HCT116 (cell line): ENCODE measurements around the gene SNRNP70. TPM values are rescaled to one million over a fixed set of nuclear protein-coding genes. Genes with fewer than 3 reads are reported as not detected.

Experiments
- ATAC-seq: fragments of 200-7000 bp; cut with Tn5 transposase; 2 replicates; pipeline ENCODE4 v1.9.1; 2020; ENCODE audit warnings: mild to moderate bottlenecking, moderate library complexity
- BruUV-seq: library from RNA; stranded (reverse); fragments of 400-500 nt; replicated peaks from 2 replicates; lab custom pipeline; 2021; lab: Mats Ljungman, UMichigan
- CTCF ChIA-PET: fragments of 300-600 bp; sonication (Branson Sonifier 250); formaldehyde crosslinking; loops from one replicate; lab custom pipeline; 2021; ENCODE audit warnings: antibody characterized with exemption; lab: Charles Lee
- POLR2A ChIA-PET: fragments of 300-600, 350-600 bp; sonication (Branson Sonifier 250); formaldehyde crosslinking; loops from one replicate; lab custom pipeline; 2021; ENCODE audit warnings: antibody characterized with exemption; lab: Charles Lee
- RAD21 ChIA-PET, 2 experiments: fragments of 300-600 bp; sonication (Branson Sonifier 250); formaldehyde crosslinking; loops; one replicate each; lab custom pipeline; 2023; ENCODE audit warnings: low total read pairs in 2 of 2; ENCODE audit not compliant: uncharacterized antibody in 2 of 2, unreplicated experiment in 2 of 2, low non-redundant PET in 1 of 2; lab: Charles Lee
- DNase-seq: peaks from one replicate; pipeline ENCODE4 v3.0.0-alpha.2; 2010; ENCODE audit warnings: low read depth, low spot score
- H2AFZ ChIP-seq: fragments of 200-600 bp; shearing (Covaris generic), sonication (generic); 2 replicates; pipeline ENCODE4 v1.6.1; 2017; ENCODE audit warnings: low read depth, mixed run types, mixed read lengths, antibody characterized with exemption, low read length; ENCODE audit not compliant: poor library complexity, severe bottlenecking
- H3K27ac ChIP-seq: 2 replicates; pipeline ENCODE4 v1.5.1; 2012; ENCODE audit warnings: low read depth, low read length
- H3K27me3 ChIP-seq: fragments of 200-600 bp; sonication (generic); 2 replicates; pipeline ENCODE4 v1.6.1; 2016; ENCODE audit warnings: mixed run types, low read length, mixed read lengths; ENCODE audit not compliant: insufficient read depth
- H3K36me3 ChIP-seq, 2 experiments: fragments of 200-500 bp in 1 of 2; fragments of 200-600 bp in 1 of 2; sonication (Bioruptor generic) in 1 of 2; sonication (generic) in 1 of 2; 2 replicates each; pipeline versions ENCODE4 v1.5.1 to v1.6.1; 2014 to 2016; ENCODE audit warnings: low read length in 2 of 2, inconsistent platforms in 1 of 2, mixed read lengths in 1 of 2, mixed run types in 1 of 2; ENCODE audit not compliant: insufficient read depth in 2 of 2, control insufficient read depth in 1 of 2
- H3K4me1 ChIP-seq, 2 experiments: fragments of 200-600 bp in 1 of 2; sonication (generic) in 1 of 2; 2 replicates each; pipeline versions ENCODE4 v1.5.1 to v1.6.1; 2012 to 2017; ENCODE audit warnings: low read length in 2 of 2, inconsistent platforms in 1 of 2, mild to moderate bottlenecking in 1 of 2, mixed read lengths in 1 of 2, mixed run types in 1 of 2, moderate library complexity in 1 of 2; ENCODE audit not compliant: insufficient read depth in 2 of 2, control insufficient read depth in 1 of 2
- H3K4me2 ChIP-seq: fragments of 200-600 bp; sonication (generic); 2 replicates; pipeline ENCODE4 v1.6.1; 2017; ENCODE audit warnings: mixed run types, low read length, mixed read lengths
- H3K4me3 ChIP-seq, 2 experiments: fragments of 200-600 bp in 1 of 2; sonication (generic) in 1 of 2; replicated peaks in 1 of 2; 2 replicates each; pipeline ENCODE4 v1.5.1; 2011 to 2016; ENCODE audit warnings: low read length in 2 of 2, control low read depth in 1 of 2, low read depth in 1 of 2, mild to moderate bottlenecking in 1 of 2, mixed read lengths in 1 of 2, mixed run types in 1 of 2
- H3K79me2 ChIP-seq: fragments of 200-600 bp; sonication (generic); 2 replicates; pipeline ENCODE4 v1.6.1; 2017; ENCODE audit warnings: mild to moderate bottlenecking, mixed run types, low read length, moderate library complexity, mixed read lengths; ENCODE audit not compliant: insufficient read depth
- H3K9ac ChIP-seq: fragments of 200-600 bp; sonication (generic); 2 replicates; pipeline ENCODE4 v1.6.1; 2016; ENCODE audit warnings: low read length, mixed read lengths
- H3K9me2 ChIP-seq: fragments of 200-600 bp; sonication (generic), shearing (Covaris generic); 2 replicates; pipeline ENCODE4 v1.6.1; 2017; ENCODE audit warnings: mixed run types, mild to moderate bottlenecking, moderate library complexity; ENCODE audit not compliant: insufficient read depth
- H3K9me3 ChIP-seq, 2 experiments: fragments of 200-500 bp in 1 of 2; fragments of 200-600 bp in 1 of 2; sonication (Bioruptor generic) in 1 of 2; sonication (generic) in 1 of 2; 2 replicates each; pipeline ENCODE4 v1.6.1; 2014 to 2017; ENCODE audit warnings: low read length in 2 of 2, mixed read lengths in 2 of 2, inconsistent platforms in 1 of 2, low read depth in 1 of 2, mild to moderate bottlenecking in 1 of 2, mixed run types in 1 of 2, moderate library complexity in 1 of 2; ENCODE audit not compliant: control insufficient read depth in 1 of 2, insufficient read depth in 1 of 2
- H4K20me1 ChIP-seq: fragments of 200-600 bp; sonication (generic), shearing (Covaris generic); 2 replicates; pipeline ENCODE4 v1.6.1; 2017; ENCODE audit warnings: mixed run types, mild to moderate bottlenecking, moderate library complexity; ENCODE audit not compliant: insufficient read depth
- CBX3 ChIP-seq: IDR thresholded peaks from 2 replicates; pipeline ENCODE4 v1.6.1; 2012; ENCODE audit warnings: low read depth
- CEBPB ChIP-seq: IDR thresholded peaks from 2 replicates; pipeline ENCODE4 v1.6.1; 2012; ENCODE audit warnings: low read depth
- EGR1 ChIP-seq: IDR thresholded peaks from 2 replicates; pipeline ENCODE4 v1.6.1; 2012; ENCODE audit warnings: low read depth
- EZH2phosphoT487 ChIP-seq: fragments of 200-600 bp; IDR thresholded peaks from 2 replicates; pipeline ENCODE4 v1.6.1; 2018; ENCODE audit warnings: antibody characterized with exemption, borderline replicate concordance
- FOSL1 ChIP-seq: IDR thresholded peaks from 2 replicates; pipeline ENCODE4 v1.6.1; 2012; ENCODE audit warnings: low read depth
- JUND ChIP-seq: IDR thresholded peaks from 2 replicates; pipeline ENCODE4 v1.6.1; 2012
- POLR2A ChIP-seq: IDR thresholded peaks from 2 replicates; pipeline ENCODE4 v1.7.0; 2011; ENCODE audit warnings: borderline replicate concordance; ENCODE audit not compliant: insufficient read depth, insufficient read length; ENCODE audit errors: extremely low read depth
- POLR2AphosphoS5 ChIP-seq: IDR thresholded peaks from 2 replicates; pipeline ENCODE4 v1.6.1; 2011; ENCODE audit warnings: mild to moderate bottlenecking, low read depth, low read length, moderate library complexity
- RAD21 ChIP-seq: IDR thresholded peaks from 2 replicates; pipeline ENCODE4 v1.6.1; 2012; ENCODE audit warnings: low read depth, mild to moderate bottlenecking
- SIN3A ChIP-seq: IDR thresholded peaks from 2 replicates; pipeline ENCODE4 v1.6.1; 2012; ENCODE audit warnings: low read depth
- SRF ChIP-seq: IDR thresholded peaks from 2 replicates; pipeline ENCODE4 v1.6.1; 2012; ENCODE audit warnings: low read depth
- TCF7L2 ChIP-seq: IDR thresholded peaks from 2 replicates; pipeline ENCODE4 v1.7.0; 2011; ENCODE audit warnings: borderline replicate concordance, inconsistent platforms; ENCODE audit not compliant: insufficient read depth, insufficient read length; ENCODE audit errors: extremely low read depth
- YY1 ChIP-seq: IDR thresholded peaks from 2 replicates; pipeline ENCODE4 v1.6.1; 2011; ENCODE audit warnings: low read length, low read depth, moderate library complexity, mild to moderate bottlenecking; ENCODE audit not compliant: insufficient replicate concordance; ENCODE audit errors: extremely low read depth
- ZFX ChIP-seq: fragments of 450-650 bp; IDR thresholded peaks from 2 replicates; pipeline ENCODE4 v1.6.1; 2017
- ZNF274 ChIP-seq: fragments of 200-500 bp; sonication (Bioruptor generic); IDR thresholded peaks from 2 replicates; pipeline ENCODE4 v1.6.1; 2014; ENCODE audit warnings: mild to moderate bottlenecking, low read depth, low read length, inconsistent platforms
- intact Hi-C: fragments of 100-400 bp; cut with micrococcal nuclease; formaldehyde crosslinking; loops from 2 replicates; pipeline ENCODE4 v1.10.0; 2022
- total RNA-seq: library from RNA; stranded (reverse); gene quantifications from one replicate; pipeline ENCODE4 v1.2.1, GENCODE V29; 2021; ENCODE audit not compliant: unreplicated experiment
- TF ChIP-seq, protein P1 (sequence below), 3 experiments: fragments of 200-600 bp in 1 of 3; sonication (generic) in 1 of 3; IDR thresholded peaks in 2 of 3; conservative IDR thresholded peaks in 1 of 3; 2 replicates each; pipeline ENCODE4 v1.5.1; 2012 to 2017; ENCODE audit warnings: low read depth in 2 of 3, low read length in 2 of 3, antibody characterized with exemption in 1 of 3, borderline replicate concordance in 1 of 3, control low read depth in 1 of 3, mild to moderate bottlenecking in 1 of 3, mixed read lengths in 1 of 3, mixed run types in 1 of 3, moderate library complexity in 1 of 3; ENCODE audit not compliant: insufficient read depth in 1 of 3
- TF ChIP-seq, protein P2 (sequence below): IDR thresholded peaks from 2 replicates; pipeline ENCODE4 v1.6.1; 2012
- TF ChIP-seq, protein P3 (sequence below): IDR thresholded peaks from 2 replicates; pipeline ENCODE4 v1.6.1; 2012; ENCODE audit warnings: low read depth
- TF ChIP-seq, protein P4 (sequence below): IDR thresholded peaks from 2 replicates; pipeline ENCODE4 v1.6.1; 2012

Gene SNRNP70
- total RNA-seq, 1 experiment from 2014 or later: 236 TPM

DNA sequence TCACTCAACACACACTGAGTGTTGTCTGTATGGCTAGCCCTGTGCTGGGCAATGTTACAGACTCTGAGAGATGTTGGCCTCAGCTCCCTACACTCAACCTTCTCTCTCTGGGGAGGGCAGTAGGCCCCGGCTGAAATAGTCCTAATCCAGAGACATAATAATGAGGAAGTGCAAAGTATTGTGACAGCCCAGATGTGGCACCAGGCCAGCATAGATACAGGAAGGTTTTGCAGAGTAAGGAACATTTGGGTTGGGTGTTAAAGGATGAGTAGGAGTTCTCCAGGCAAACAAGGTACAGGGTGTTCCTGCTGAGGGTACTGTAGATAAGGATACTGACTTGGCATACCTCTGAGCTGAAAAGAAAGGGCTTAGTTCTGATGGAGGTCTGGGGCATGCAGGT lies 31.3 kb downstream of the SNRNP70 start:
- ChIA-PET POLR2A (interaction anchor here (0.9 to 1.4 kb wide), 3 partner anchors 11 to 34 kb away, joined by 3 to 4 read pairs (median 4); no protein-coding TSS in a partner anchor), CTCF (interaction anchor here (1.7 to 2.2 kb wide), 2 partner anchors 10 to 19 kb away, joined by 6 to 8 read pairs; no protein-coding TSS in a partner anchor)

More for the DNA sequence above, 31.3 kb downstream of the SNRNP70 start:
- no peak overlapping the region for H3K4me2 ChIP-seq
- no peak for ATAC-seq
- BruUV-seq: no TSS peak
- no peaks in the 10 kb centered on the region for H3K27me3 ChIP-seq
- no peak overlapping the region for H2AFZ ChIP-seq
- no peak overlapping the region for H3K9ac ChIP-seq
- H3K27ac ChIP-seq: no peak overlapping the region; the same call in 1 of the 2 replicates
- H3K9me2 ChIP-seq: no peaks in the 10 kb centered on the region
- TF ChIP-seq ZFX (no peak), SIN3A (no peak), POLR2AphosphoS5 (no peak), CEBPB (no peak), RAD21 (no peak), EZH2phosphoT487 (no peak), ZNF274 (no peak), EGR1 (no peak), YY1 (no peak), JUND (no peak), FOSL1 (no peak), CBX3 (no peak), TCF7L2 (no peak), SRF (no peak), POLR2A (no peak)
- TF ChIP-seq, protein P1, sequence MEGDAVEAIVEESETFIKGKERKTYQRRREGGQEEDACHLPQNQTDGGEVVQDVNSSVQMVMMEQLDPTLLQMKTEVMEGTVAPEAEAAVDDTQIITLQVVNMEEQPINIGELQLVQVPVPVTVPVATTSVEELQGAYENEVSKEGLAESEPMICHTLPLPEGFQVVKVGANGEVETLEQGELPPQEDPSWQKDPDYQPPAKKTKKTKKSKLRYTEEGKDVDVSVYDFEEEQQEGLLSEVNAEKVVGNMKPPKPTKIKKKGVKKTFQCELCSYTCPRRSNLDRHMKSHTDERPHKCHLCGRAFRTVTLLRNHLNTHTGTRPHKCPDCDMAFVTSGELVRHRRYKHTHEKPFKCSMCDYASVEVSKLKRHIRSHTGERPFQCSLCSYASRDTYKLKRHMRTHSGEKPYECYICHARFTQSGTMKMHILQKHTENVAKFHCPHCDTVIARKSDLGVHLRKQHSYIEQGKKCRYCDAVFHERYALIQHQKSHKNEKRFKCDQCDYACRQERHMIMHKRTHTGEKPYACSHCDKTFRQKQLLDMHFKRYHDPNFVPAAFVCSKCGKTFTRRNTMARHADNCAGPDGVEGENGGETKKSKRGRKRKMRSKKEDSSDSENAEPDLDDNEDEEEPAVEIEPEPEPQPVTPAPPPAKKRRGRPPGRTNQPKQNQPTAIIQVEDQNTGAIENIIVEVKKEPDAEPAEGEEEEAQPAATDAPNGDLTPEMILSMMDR (IDR thresholded peaks at IDR 0.05 in 2 of 3, conservative IDR thresholded peaks at IDR 0.05 in 1 of 3; ENCODE audit: borderline replicate concordance in 1 of 3, insufficient read depth in 1 of 3, low read depth in 2 of 3, low read length in 2 of 3): no peak
- TF ChIP-seq, protein P2, sequence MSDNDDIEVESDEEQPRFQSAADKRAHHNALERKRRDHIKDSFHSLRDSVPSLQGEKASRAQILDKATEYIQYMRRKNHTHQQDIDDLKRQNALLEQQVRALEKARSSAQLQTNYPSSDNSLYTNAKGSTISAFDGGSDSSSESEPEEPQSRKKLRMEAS: no peak
- TF ChIP-seq, protein P3, sequence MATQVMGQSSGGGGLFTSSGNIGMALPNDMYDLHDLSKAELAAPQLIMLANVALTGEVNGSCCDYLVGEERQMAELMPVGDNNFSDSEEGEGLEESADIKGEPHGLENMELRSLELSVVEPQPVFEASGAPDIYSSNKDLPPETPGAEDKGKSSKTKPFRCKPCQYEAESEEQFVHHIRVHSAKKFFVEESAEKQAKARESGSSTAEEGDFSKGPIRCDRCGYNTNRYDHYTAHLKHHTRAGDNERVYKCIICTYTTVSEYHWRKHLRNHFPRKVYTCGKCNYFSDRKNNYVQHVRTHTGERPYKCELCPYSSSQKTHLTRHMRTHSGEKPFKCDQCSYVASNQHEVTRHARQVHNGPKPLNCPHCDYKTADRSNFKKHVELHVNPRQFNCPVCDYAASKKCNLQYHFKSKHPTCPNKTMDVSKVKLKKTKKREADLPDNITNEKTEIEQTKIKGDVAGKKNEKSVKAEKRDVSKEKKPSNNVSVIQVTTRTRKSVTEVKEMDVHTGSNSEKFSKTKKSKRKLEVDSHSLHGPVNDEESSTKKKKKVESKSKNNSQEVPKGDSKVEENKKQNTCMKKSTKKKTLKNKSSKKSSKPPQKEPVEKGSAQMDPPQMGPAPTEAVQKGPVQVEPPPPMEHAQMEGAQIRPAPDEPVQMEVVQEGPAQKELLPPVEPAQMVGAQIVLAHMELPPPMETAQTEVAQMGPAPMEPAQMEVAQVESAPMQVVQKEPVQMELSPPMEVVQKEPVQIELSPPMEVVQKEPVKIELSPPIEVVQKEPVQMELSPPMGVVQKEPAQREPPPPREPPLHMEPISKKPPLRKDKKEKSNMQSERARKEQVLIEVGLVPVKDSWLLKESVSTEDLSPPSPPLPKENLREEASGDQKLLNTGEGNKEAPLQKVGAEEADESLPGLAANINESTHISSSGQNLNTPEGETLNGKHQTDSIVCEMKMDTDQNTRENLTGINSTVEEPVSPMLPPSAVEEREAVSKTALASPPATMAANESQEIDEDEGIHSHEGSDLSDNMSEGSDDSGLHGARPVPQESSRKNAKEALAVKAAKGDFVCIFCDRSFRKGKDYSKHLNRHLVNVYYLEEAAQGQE: no peak
- TF ChIP-seq, protein P4, sequence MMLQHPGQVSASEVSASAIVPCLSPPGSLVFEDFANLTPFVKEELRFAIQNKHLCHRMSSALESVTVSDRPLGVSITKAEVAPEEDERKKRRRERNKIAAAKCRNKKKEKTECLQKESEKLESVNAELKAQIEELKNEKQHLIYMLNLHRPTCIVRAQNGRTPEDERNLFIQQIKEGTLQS: no peak
- TF ChIP-seq, all 23 proteins: peak for 0
- no peak for DNase-seq
- RAD21 ChIA-PET: no interaction called here
- no peaks in the 10 kb centered on the region for H3K79me2 ChIP-seq
- H3K4me3 ChIP-seq: no peak overlapping the region
- H3K4me1 ChIP-seq: peaks cover 22 to 45% of the 10 kb centered on the region in 2 experiments
- H3K9me3 ChIP-seq: no peaks in the 10 kb centered on the region
- intact Hi-C loops: no loop called here
- H4K20me1 ChIP-seq: no peaks in the 10 kb centered on the region
- no peaks in the 10 kb centered on the region for H3K36me3 ChIP-seq
